WTC11 (cell line): ENCODE measurements around the gene INO80D.

Source experiments
- CBFB ChIP-seq: sonication (generic); formaldehyde crosslinking; IDR thresholded peaks from 2 replicates; pipeline ENCODE4 v1.8.1; 2022; ENCODE audit warnings: mild to moderate bottlenecking, low read depth, missing genetic modification reagents
- CTCF ChIP-seq: fragments of 200-600 bp; IDR thresholded peaks from 2 replicates; pipeline ENCODE4 v1.8.0; 2022; ENCODE audit warnings: antibody characterized with exemption
- E2F4 ChIP-seq: sonication (generic); formaldehyde crosslinking; IDR thresholded peaks from 2 replicates; pipeline ENCODE4 v1.8.1; 2022; ENCODE audit warnings: low read depth, mild to moderate bottlenecking, moderate library complexity, missing genetic modification reagents, borderline replicate concordance
- ETV6 ChIP-seq: sonication (generic); formaldehyde crosslinking; IDR thresholded peaks from 2 replicates; pipeline ENCODE4 v1.8.1; 2022; ENCODE audit warnings: mild to moderate bottlenecking, missing genetic modification reagents
- HMGXB4 ChIP-seq: sonication (generic); formaldehyde crosslinking; IDR thresholded peaks from 2 replicates; pipeline ENCODE4 v1.8.1; 2023; ENCODE audit warnings: mild to moderate bottlenecking, moderate library complexity, missing genetic modification reagents
- KAT7 ChIP-seq: sonication (generic); formaldehyde crosslinking; IDR thresholded peaks from 2 replicates; pipeline ENCODE4 v1.8.1; 2023; ENCODE audit warnings: missing genetic modification reagents, mild to moderate bottlenecking, borderline replicate concordance
- MAX ChIP-seq: sonication (generic); formaldehyde crosslinking; IDR thresholded peaks from 2 replicates; pipeline ENCODE4 v1.8.0; 2022; ENCODE audit warnings: mild to moderate bottlenecking, missing genetic modification reagents
- MLX ChIP-seq: sonication (generic); formaldehyde crosslinking; IDR thresholded peaks from 2 replicates; pipeline ENCODE4 v1.8.1; 2023; ENCODE audit warnings: mild to moderate bottlenecking, missing genetic modification reagents, moderate library complexity
- RELA ChIP-seq: sonication (generic); formaldehyde crosslinking; IDR thresholded peaks from 2 replicates; pipeline ENCODE4 v1.8.1; 2022; ENCODE audit warnings: missing genetic modification reagents, mild to moderate bottlenecking, borderline replicate concordance
- SP1 ChIP-seq: sonication (generic); formaldehyde crosslinking; conservative IDR thresholded peaks from 2 replicates; pipeline ENCODE4 v1.8.1; 2022; ENCODE audit warnings: missing genetic modification reagents
- TCF7 ChIP-seq: sonication (generic); formaldehyde crosslinking; IDR thresholded peaks from 2 replicates; pipeline ENCODE4 v1.8.0; 2022; ENCODE audit warnings: mild to moderate bottlenecking, low read depth, missing genetic modification reagents, moderate library complexity
- TP53 ChIP-seq: sonication (generic); formaldehyde crosslinking; IDR thresholded peaks from 2 replicates; pipeline ENCODE4 v1.8.1; 2023; ENCODE audit warnings: mild to moderate bottlenecking, missing genetic modification reagents
- USF1 ChIP-seq: sonication (generic); formaldehyde crosslinking; IDR thresholded peaks from 2 replicates; pipeline ENCODE4 v1.8.0; 2022; ENCODE audit warnings: mild to moderate bottlenecking, missing genetic modification reagents

GRCh38 chr2:205972113-205972512 is 113.9 kb downstream of the INO80D start:
- no peak for TF ChIP-seq RELA (CRISPR knock-in tag)
- no peak for TF ChIP-seq CTCF
- TF ChIP-seq CBFB (CRISPR knock-in tag) = no peak
- TF ChIP-seq TP53 = no peak
- TF ChIP-seq HMGXB4 (CRISPR knock-in tag) = no peak
- TF ChIP-seq KAT7 (CRISPR knock-in tag) = no peak
- TF ChIP-seq SP1 (CRISPR knock-in tag) = no peak
- no peak for TF ChIP-seq ETV6 (CRISPR knock-in tag)
- no peak for TF ChIP-seq E2F4 (CRISPR knock-in tag)
- TF ChIP-seq USF1 = no peak
- no peak for TF ChIP-seq TCF7 (CRISPR knock-in tag)
- no peak for TF ChIP-seq MAX (CRISPR knock-in tag)
- TF ChIP-seq MLX = no peak
